LNCAP (cell line): ENCODE measurements around the gene FAM174A.
A peak's percentile ranks its signal among the peaks of the same experiment; 100 is the strongest.

Experiments used
- CTCF ChIP-seq: fragments of 450-650 bp; IDR thresholded peaks from 2 replicates; pipeline ENCODE4 v1.5.1; 2017; ENCODE audit warnings: mild to moderate bottlenecking

The FAM174A gene

GRCh38 chr5:100623719-100624118 lies 88.5 kb downstream of the FAM174A start:
- peak; percentile 66 for TF ChIP-seq CTCF

GRCh38 chr5:100634937-100635534 lies 99.9 kb downstream of the FAM174A start:
- TF ChIP-seq CTCF, result no peak
